K562 (cell line): ENCODE results near the gene MATN4. TPM values are rescaled to one million over a fixed set of nuclear protein-coding genes. Genes with fewer than 3 reads are reported as not detected.

ENCODE experiments used
- ATAC-seq: fragments of 200-7000 bp; cut with Tn5 transposase; 3 replicates; pipeline ENCODE4 v1.9.1; 2020; ENCODE audit warnings: moderate library complexity
- BruUV-seq: library from RNA; stranded (reverse); fragments of 400-500 nt; replicated peaks from 2 replicates; lab custom pipeline; 2021; lab: Mats Ljungman, UMichigan
- CTCF ChIA-PET: fragments of 300-600 bp; formaldehyde crosslinking; extraction: SDS; loops from one replicate; lab custom pipeline; 2021; ENCODE audit warnings: low intra/inter-chr PET ratio; lab: Yijun Ruan, JAX
- POLR2A ChIA-PET: fragments of 300-600, 350-650 bp; sonication (Branson Sonifier 250); formaldehyde crosslinking; extraction: SDS; loops from one replicate; lab custom pipeline; 2021; ENCODE audit warnings: antibody characterized with exemption, inconsistent platforms; lab: Yijun Ruan, JAX
- DNase-seq, 4 experiments: peaks; one replicate each; pipeline versions ENCODE4 v3.0.0 to v3.0.0-alpha.2; 2011 to 2018; ENCODE audit warnings: low spot score in 3 of 4, mixed read lengths in 3 of 4; ENCODE audit errors: extremely low read depth in 1 of 4
- FAIRE-seq: peaks from 2 replicates; lab custom pipeline; 2011; peaks lifted over from hg19 to GRCh38; lab: Jason Lieb, UNC
- H2AFZ ChIP-seq: 2 replicates; pipeline ENCODE4 v1.6.0; 2011; ENCODE audit warnings: low read depth, low read length, control low read depth, inconsistent platforms
- H3K27ac ChIP-seq: fragments of 200-600 bp; 3 replicates; pipeline ENCODE4 v1.8.0; 2011; ENCODE audit warnings: low read depth, mild to moderate bottlenecking, control low read depth, inconsistent platforms, low read length, moderate library complexity, mixed read lengths; ENCODE audit errors: extremely low read depth
- H3K27me3 ChIP-seq, 2 experiments: fragments of 300-600 bp in 1 of 2; 2 replicates in 1 of 2; 3 replicates in 1 of 2; pipeline versions ENCODE4 v1.6.0 to v1.8.0; 2011; ENCODE audit warnings: inconsistent platforms in 2 of 2, low read length in 2 of 2, mild to moderate bottlenecking in 1 of 2, mixed read lengths in 1 of 2, moderate library complexity in 1 of 2; ENCODE audit not compliant: control insufficient read depth in 2 of 2, insufficient read depth in 2 of 2
- H3K36me3 ChIP-seq: fragments of 300-600 bp; 3 replicates; pipeline ENCODE4 v1.8.0; 2011; ENCODE audit warnings: mild to moderate bottlenecking, low read length, inconsistent platforms; ENCODE audit not compliant: control insufficient read depth, insufficient read depth
- H3K4me1 ChIP-seq, 2 experiments: fragments of 200-600 bp in 1 of 2; replicated peaks in 1 of 2; 2 replicates in 1 of 2; 3 replicates in 1 of 2; pipeline versions ENCODE4 v1.5.1 to v1.8.0; 2011; ENCODE audit warnings: inconsistent platforms in 2 of 2, low read length in 2 of 2, mild to moderate bottlenecking in 1 of 2, mixed read lengths in 1 of 2, moderate library complexity in 1 of 2; ENCODE audit not compliant: control insufficient read depth in 2 of 2, insufficient read depth in 2 of 2
- H3K4me2 ChIP-seq: 2 replicates; pipeline ENCODE4 v1.6.1; 2011; ENCODE audit warnings: low read length, control low read depth, inconsistent platforms, mixed read lengths; ENCODE audit not compliant: insufficient read depth
- H3K4me3 ChIP-seq: fragments of 200-600 bp; sonication (generic), shearing (Covaris generic); 2 replicates; pipeline ENCODE4 v1.5.1; 2016; ENCODE audit warnings: control low read depth, inconsistent platforms
- H3K79me2 ChIP-seq: fragments of 200-600 bp; 3 replicates; pipeline ENCODE4 v1.8.0; 2011; ENCODE audit warnings: low read length, inconsistent platforms; ENCODE audit not compliant: control insufficient read depth, insufficient read depth
- H3K9ac ChIP-seq, 2 experiments: 2 replicates each; pipeline versions ENCODE4 v1.6.0 to v1.6.1; 2011; ENCODE audit warnings: low read depth in 2 of 2, low read length in 2 of 2, control low read depth in 1 of 2, inconsistent platforms in 1 of 2, mild to moderate bottlenecking in 1 of 2, mixed read lengths in 1 of 2; ENCODE audit not compliant: insufficient read depth in 1 of 2
- H3K9me1 ChIP-seq: one replicate; pipeline ENCODE4 v1.6.0; 2011; ENCODE audit warnings: inconsistent platforms, mild to moderate bottlenecking, low read length, moderate library complexity; ENCODE audit not compliant: control insufficient read depth, insufficient read depth
- H3K9me3 ChIP-seq: replicated peaks from 2 replicates; pipeline ENCODE4 v1.5.1; 2011; ENCODE audit warnings: low read depth, low read length, inconsistent platforms; ENCODE audit not compliant: control insufficient read depth, insufficient read depth
- H4K20me1 ChIP-seq: replicated peaks from 2 replicates; pipeline ENCODE4 v1.6.1; 2011; ENCODE audit warnings: low read length, inconsistent platforms, mixed read lengths; ENCODE audit not compliant: control insufficient read depth, insufficient read depth
- MEIS2 ChIP-seq: fragments of 450-650 bp; IDR thresholded peaks from 2 replicates; pipeline ENCODE4 v1.6.1; 2014; ENCODE audit warnings: mild to moderate bottlenecking; ENCODE audit not compliant: partially characterized antibody
- PBX2 ChIP-seq, 2 experiments: IDR thresholded peaks in 1 of 2; conservative IDR thresholded peaks in 1 of 2; 2 replicates each; pipeline ENCODE4 v1.6.1; 2016; ENCODE audit warnings: low read depth in 2 of 2, mild to moderate bottlenecking in 1 of 2, missing compliant biosample characterization in 1 of 2, missing genetic modification characterization in 1 of 2, moderate library complexity in 1 of 2
- PKNOX1 ChIP-seq: fragments of 450-650 bp; IDR thresholded peaks from 2 replicates; pipeline ENCODE4 v1.6.1; 2016
- ZBTB43 ChIP-seq: sonication (generic); formaldehyde crosslinking; IDR thresholded peaks from 2 replicates; pipeline ENCODE4 v1.8.0; 2023; ENCODE audit warnings: mild to moderate bottlenecking, missing genetic modification reagents
- ZNF707 ChIP-seq: fragments of 250-450 bp; sonication (Bioruptor Pico); conservative IDR thresholded peaks from 2 replicates; pipeline ENCODE4 v1.8.0; 2022; ENCODE audit warnings: inconsistent platforms, mild to moderate bottlenecking, moderate library complexity
- WGBS: fragments of 100-300 bp; shearing (Covaris generic); methylation state at CpG from one replicate; pipeline ENCODE4 v1.1.6; 2016; ENCODE audit warnings: low coverage, mixed read lengths; ENCODE audit not compliant: insufficient coverage; ENCODE audit errors: missing lambda C conversion rate; 5-methylcytosine and 5-hydroxymethylcytosine counted together
- in situ Hi-C: fragments of 300-500 bp; cut with MboI; formaldehyde crosslinking; loops from 4 replicates; pipeline ENCODE4 v1.15.0; 2018; ENCODE audit warnings: inconsistent platforms, mixed read lengths
- intact Hi-C: fragments of 100-400 bp; cut with micrococcal nuclease; formaldehyde crosslinking; loops from 2 replicates; pipeline ENCODE4 v1.14.2; 2022
- polyA plus RNA-seq, 8 experiments: library from polyadenylated mRNA; depleted of rRNA in 4 of 8; stranded (reverse) in 5 of 8; unstranded in 3 of 8; fragments of >200 nt; fragmentation: Nextera tagmentation in 2 of 8; fragmentation: Illumina TruSeq in 1 of 8; extraction: Ambion mirVana in 2 of 8; extraction: Trizol in 1 of 8; gene quantifications; 2 replicates each; pipeline versions ENCODE4 v1.2.1 to v1.2.3, GENCODE V29; 2011 to 2014; ENCODE audit warnings: inconsistent platforms in 1 of 8, missing spikeins in 1 of 8
- total RNA-seq, 7 experiments: library from RNA; depleted of rRNA in 6 of 7; stranded (reverse); fragments of >200 nt in 6 of 7; fragmentation: Illumina TruSeq in 2 of 7; extraction: Trizol in 2 of 7; gene quantifications; 2 replicates each; pipeline versions ENCODE4 v1.2.1 to v1.2.3, GENCODE V29; 2011 to 2021; ENCODE audit warnings: low replicate concordance in 1 of 7

The MATN4 gene
- total and polyA plus RNA-seq, 9 of the 15 experiments (the other 6 are each of a cell fraction or from before 2014, with no cell fraction given), result 0.09 TPM; not detected in 8

GRCh38 chr20:45301824-45302271 is 6.3 kb downstream of the MATN4 start:
- Histone ChIP-seq H3K4me1 (peaks cover 4 to 21% of the 10 kb centered on the region in 2 experiments; a peak in 3 of 5 replicates), H4K20me1 (no peaks in the 10 kb centered on the region; the same call in 1 of the 2 replicates), H3K36me3 (no peaks in the 10 kb centered on the region), H3K4me2 (no peak overlapping the region), H3K9ac (no peak overlapping the region), H2AFZ (no peak overlapping the region), H3K27me3 (peaks cover 11 to 42% of the 10 kb centered on the region in 2 experiments; a peak in 4 of 5 replicates), H3K4me3 (no peak overlapping the region), H3K79me2 (no peaks in the 10 kb centered on the region), H3K9me3 (no peaks in the 10 kb centered on the region), H3K27ac (no peak overlapping the region), H3K9me1 (no peaks in the 10 kb centered on the region)
- POLR2A ChIA-PET, result no interaction called here
- in situ Hi-C loops (no loop called here), intact Hi-C loops (no loop called here)
- TF ChIP-seq ZNF707 (CRISPR knock-in tag) (no peak), ZBTB43 (CRISPR knock-in tag) (no peak), MEIS2 (peak; percentile 72), PKNOX1 (0 out of 2 replicates have a peak, but pooled peaks have one; percentile 22), PBX2 (CRISPR knock-in tag; IDR thresholded peaks at IDR 0.05; ENCODE audit: low read depth) (no peak), PBX2 (tag; conservative IDR thresholded peaks at IDR 0.05; ENCODE audit: low read depth) (peak; percentile 83)
- FAIRE-seq (no peak), ATAC-seq (no peak), DNase-seq (no peak)
- BruUV-seq, result no TSS peak
- CTCF ChIA-PET, result no interaction called here
- 0% methylated on average over 5 of the region's 5 CpGs for WGBS
